Skin epidermis (tissue), 12 donors: ENCODE measurements around the gene MED19.
"Not testable (repeated sequence)": the region's sequence is repeated elsewhere in the genome, so short reads cannot be mapped to it uniquely, and the experiment has no call there.

Experiments used
- H3K27ac ChIP-seq, 21 experiments: fragments of 200-600 bp; sonication (generic) in 11 of 21; one replicate each; pipeline ENCODE4 v1.5.0; 2020; ENCODE audit warnings: mild to moderate bottlenecking in 3 of 21, inconsistent platforms in 2 of 21, moderate library complexity in 2 of 21
- H3K4me3 ChIP-seq, 7 experiments: fragments of 200-600 bp; sonication (generic) in 2 of 7; one replicate each; pipeline ENCODE4 v1.5.0; 2020; ENCODE audit warnings: inconsistent platforms in 2 of 7, mild to moderate bottlenecking in 2 of 7, moderate library complexity in 1 of 7

Gene MED19

GRCh38 chr11:57711414-57712255 is at the start of gene MED19:
MED19 (minus strand) TSS chr11:57712215; CDS start chr11:57712179, 36 bp downstream.
- peak within 1 kb of the TSS in 20 of 21 experiments; percentile 76 to 94 (median 89) for H3K27ac ChIP-seq
- peak within 1 kb of the TSS; percentile 72 to 98 (median 92) for H3K4me3 ChIP-seq

- H3K27ac ChIP-seq: no peak overlapping the region
- H3K4me3 ChIP-seq: no peak overlapping the region
Measured at GRCh38 chr11:57758174-57758573, 46.2 kb upstream of the MED19 start.

GRCh38 chr11:57752954-57753353 is 40.9 kb upstream of the MED19 start:
- Histone ChIP-seq H3K27ac (no peak overlapping the region), H3K4me3 (no peak overlapping the region)

GRCh38 chr11:57751676-57752253 is 39.8 kb upstream of the MED19 start, which contains the start of gene BTBD18:
BTBD18 (minus strand) TSS chr11:57751819; CDS start chr11:57751188, 631 bp downstream.
- Histone ChIP-seq H3K4me3 (no peak within 1 kb of the TSS), H3K27ac (peak within 1 kb of the TSS in 1 of 21 experiments; percentile 34)

- Histone ChIP-seq H3K4me3 (no peak overlapping the region), H3K27ac (no peak overlapping the region)
Measured at GRCh38 chr11:57751176-57751575, 39.2 kb upstream of the MED19 start.

- Histone ChIP-seq H3K27ac (no peak overlapping the region), H3K4me3 (no peak overlapping the region)
Measured at GRCh38 chr11:57746920-57747319, 34.9 kb upstream of the MED19 start.

GRCh38 chr11:57745206-57745605 is 33.2 kb upstream of the MED19 start:
- H3K27ac ChIP-seq: no peak overlapping the region
- no peak overlapping the region for H3K4me3 ChIP-seq

GRCh38 chr11:57744357-57744756 is 32.3 kb upstream of the MED19 start:
- no peak overlapping the region for H3K4me3 ChIP-seq
- no peak overlapping the region for H3K27ac ChIP-seq

- H3K27ac ChIP-seq: peak overlapping the region; percentile 84 to 99 (median 93)
- H3K4me3 ChIP-seq: peak overlapping the region; percentile 54 to 95 (median 76)
Measured at GRCh38 chr11:57742087-57742452, 30.1 kb upstream of the MED19 start.

GRCh38 chr11:57741132-57742086 is 29.4 kb upstream of the MED19 start, which contains the start of gene SELENOH:
SELENOH (plus strand) TSS chr11:57741491; CDS start chr11:57741596, 105 bp downstream.
- peak within 1 kb of the TSS; percentile 54 to 95 (median 76) for H3K4me3 ChIP-seq
- peak within 1 kb of the TSS; percentile 84 to 99 (median 93) for H3K27ac ChIP-seq

- H3K27ac ChIP-seq: no peak overlapping the region
- no peak overlapping the region for H3K4me3 ChIP-seq
Measured at GRCh38 chr11:57735619-57736298, 23.7 kb upstream of the MED19 start.

- Histone ChIP-seq H3K4me3 (no peak overlapping the region), H3K27ac (no peak overlapping the region)
Measured at GRCh38 chr11:57732661-57733060, 20.6 kb upstream of the MED19 start.

- Histone ChIP-seq H3K27ac (no peak overlapping the region), H3K4me3 (no peak overlapping the region)
Measured at GRCh38 chr11:57729479-57729878, 17.5 kb upstream of the MED19 start.

GRCh38 chr11:57728829-57729228 is 16.8 kb upstream of the MED19 start:
- Histone ChIP-seq H3K4me3 (no peak overlapping the region), H3K27ac (no peak overlapping the region)

- Histone ChIP-seq H3K4me3 (no peak overlapping the region), H3K27ac (peak overlapping the region in 1 of 21 experiments; percentile 6)
Measured at GRCh38 chr11:57727185-57727584, 15.2 kb upstream of the MED19 start.

GRCh38 chr11:57716726-57717125 is 4.7 kb upstream of the MED19 start:
- H3K4me3 ChIP-seq, H3K27ac ChIP-seq: not testable (repeated sequence)

GRCh38 chr11:57713835-57714234 is 1.8 kb upstream of the MED19 start:
- peak overlapping the region in 2 of 21 experiments; percentile 11 to 88 for H3K27ac ChIP-seq
- peak overlapping the region in 5 of 7 experiments; percentile 72 to 98 (median 89) for H3K4me3 ChIP-seq

- H3K4me3 ChIP-seq: peak within 1 kb of the TSS; percentile 72 to 98 (median 92)
Measured at GRCh38 chr11:57712256-57713150, 488 bp upstream of the MED19 start, which contains the start of gene TMX2. TMX2 (plus strand) TSS chr11:57712593; CDS start chr11:57712619, 26 bp downstream.

More at GRCh38 chr11:57712256-57713150, 488 bp upstream of the MED19 start, which contains the start of gene TMX2:
- H3K27ac ChIP-seq: peak within 1 kb of the TSS in 20 of 21 experiments; percentile 76 to 94 (median 89)
